ENCODE results near the gene PEX10.

PEX10 gene

GRCh38 chr1:2380816-2381591 lies 31.4 kb downstream of the PEX10 start:
- no peak overlapping the region for H3K4me3 ChIP-seq (ENCODE audit: low read depth, low read length)
- H3K36me3 ChIP-seq (ENCODE audit: insufficient read depth, low read length): no peaks in the 10 kb centered on the region
- H3K27me3 ChIP-seq (ENCODE audit: insufficient read depth, low read length): no peaks in the 10 kb centered on the region
- H2AFZ ChIP-seq (ENCODE audit: low read length, unreplicated experiment): no peak overlapping the region
- no peaks in the 10 kb centered on the region for H3K79me2 ChIP-seq (ENCODE audit: control insufficient read depth, insufficient read depth, low read length, unreplicated experiment)
- no peak overlapping the region for H3K27ac ChIP-seq (ENCODE audit: low read depth, low read length)
- H3K4me1 ChIP-seq (ENCODE audit: control insufficient read depth, insufficient read depth, low read length, unreplicated experiment): no peaks in the 10 kb centered on the region

GRCh38 chr1:2379733-2380404 lies 32.5 kb downstream of the PEX10 start:
- Histone ChIP-seq H3K79me2 (ENCODE audit: control insufficient read depth, insufficient read depth, low read length, unreplicated experiment) (no peaks in the 10 kb centered on the region), H3K4me3 (ENCODE audit: low read depth, low read length) (no peak overlapping the region), H3K4me1 (ENCODE audit: control insufficient read depth, insufficient read depth, low read length, unreplicated experiment) (no peaks in the 10 kb centered on the region), H2AFZ (ENCODE audit: low read length, unreplicated experiment) (no peak overlapping the region), H3K27me3 (ENCODE audit: insufficient read depth, low read length) (no peaks in the 10 kb centered on the region), H3K27ac (ENCODE audit: low read depth, low read length) (no peak overlapping the region), H3K36me3 (ENCODE audit: insufficient read depth, low read length) (no peaks in the 10 kb centered on the region)

DNA sequence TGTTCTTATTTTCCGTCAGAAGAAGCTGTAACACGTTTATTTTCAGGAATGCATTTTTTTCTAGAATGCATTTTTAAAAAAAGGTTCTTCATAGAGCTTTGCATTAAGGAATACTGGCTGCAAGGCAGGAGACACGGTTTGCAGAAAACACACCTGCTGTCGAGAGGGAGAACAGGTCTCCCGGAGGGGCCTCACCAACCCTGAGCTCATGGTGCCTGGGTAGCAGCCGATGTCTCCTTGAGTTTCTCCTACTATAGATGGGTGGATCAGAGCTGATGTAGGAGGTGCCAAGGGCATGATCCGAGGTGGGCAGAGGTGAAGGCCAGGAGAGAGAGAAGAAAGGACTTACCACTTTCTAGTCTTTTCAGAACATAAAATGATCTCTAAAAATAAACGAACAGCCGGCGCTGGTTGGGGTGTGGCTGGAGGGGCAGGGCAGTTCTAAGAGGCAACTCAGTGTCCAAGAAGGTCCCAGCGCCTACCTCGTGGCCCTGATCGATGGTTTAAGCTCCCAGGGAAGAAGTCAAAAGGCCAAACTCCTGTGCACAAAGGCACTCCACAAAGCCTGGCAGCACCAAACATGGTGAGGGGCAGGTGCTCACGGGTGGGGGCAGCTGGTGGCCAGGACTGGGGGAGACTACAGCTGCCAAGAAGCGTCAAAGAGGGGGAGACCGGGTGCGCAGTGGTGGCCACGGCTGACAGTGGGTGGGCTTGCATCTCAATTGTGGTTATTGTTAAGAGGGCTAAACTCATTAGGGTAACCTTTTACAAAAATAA lies 33.2 kb downstream of the PEX10 start:
- no peaks in the 10 kb centered on the region for H3K27me3 ChIP-seq (ENCODE audit: insufficient read depth, low read length)
- H3K36me3 ChIP-seq (ENCODE audit: insufficient read depth, low read length): no peaks in the 10 kb centered on the region
- H3K4me3 ChIP-seq (ENCODE audit: low read depth, low read length): no peak overlapping the region
- H3K27ac ChIP-seq (ENCODE audit: low read depth, low read length): no peak overlapping the region
- H3K79me2 ChIP-seq (ENCODE audit: control insufficient read depth, insufficient read depth, low read length, unreplicated experiment): no peaks in the 10 kb centered on the region
- no peak overlapping the region for H2AFZ ChIP-seq (ENCODE audit: low read length, unreplicated experiment)
- no peaks in the 10 kb centered on the region for H3K4me1 ChIP-seq (ENCODE audit: control insufficient read depth, insufficient read depth, low read length, unreplicated experiment)

- no peaks in the 10 kb centered on the region for H3K4me1 ChIP-seq (ENCODE audit: control insufficient read depth, insufficient read depth, low read length, unreplicated experiment)
- no peak overlapping the region for H2AFZ ChIP-seq (ENCODE audit: low read length, unreplicated experiment)
- no peak overlapping the region for H3K4me3 ChIP-seq (ENCODE audit: low read depth, low read length)
- no peaks in the 10 kb centered on the region for H3K79me2 ChIP-seq (ENCODE audit: control insufficient read depth, insufficient read depth, low read length, unreplicated experiment)
- H3K36me3 ChIP-seq (ENCODE audit: insufficient read depth, low read length): no peaks in the 10 kb centered on the region
- no peaks in the 10 kb centered on the region for H3K27me3 ChIP-seq (ENCODE audit: insufficient read depth, low read length)
- no peak overlapping the region for H3K27ac ChIP-seq (ENCODE audit: low read depth, low read length)
Observed at GRCh38 chr1:2378441-2378851, 33.9 kb downstream of the PEX10 start.

- H3K27me3 ChIP-seq (ENCODE audit: insufficient read depth, low read length): no peaks in the 10 kb centered on the region
- no peak overlapping the region for H3K27ac ChIP-seq (ENCODE audit: low read depth, low read length)
- no peak overlapping the region for H2AFZ ChIP-seq (ENCODE audit: low read length, unreplicated experiment)
- no peaks in the 10 kb centered on the region for H3K36me3 ChIP-seq (ENCODE audit: insufficient read depth, low read length)
- H3K4me1 ChIP-seq (ENCODE audit: control insufficient read depth, insufficient read depth, low read length, unreplicated experiment): no peaks in the 10 kb centered on the region
- H3K4me3 ChIP-seq (ENCODE audit: low read depth, low read length): no peak overlapping the region
- H3K79me2 ChIP-seq (ENCODE audit: control insufficient read depth, insufficient read depth, low read length, unreplicated experiment): no peaks in the 10 kb centered on the region
Observed at GRCh38 chr1:2377751-2378440, 34.5 kb downstream of the PEX10 start.

DNA sequence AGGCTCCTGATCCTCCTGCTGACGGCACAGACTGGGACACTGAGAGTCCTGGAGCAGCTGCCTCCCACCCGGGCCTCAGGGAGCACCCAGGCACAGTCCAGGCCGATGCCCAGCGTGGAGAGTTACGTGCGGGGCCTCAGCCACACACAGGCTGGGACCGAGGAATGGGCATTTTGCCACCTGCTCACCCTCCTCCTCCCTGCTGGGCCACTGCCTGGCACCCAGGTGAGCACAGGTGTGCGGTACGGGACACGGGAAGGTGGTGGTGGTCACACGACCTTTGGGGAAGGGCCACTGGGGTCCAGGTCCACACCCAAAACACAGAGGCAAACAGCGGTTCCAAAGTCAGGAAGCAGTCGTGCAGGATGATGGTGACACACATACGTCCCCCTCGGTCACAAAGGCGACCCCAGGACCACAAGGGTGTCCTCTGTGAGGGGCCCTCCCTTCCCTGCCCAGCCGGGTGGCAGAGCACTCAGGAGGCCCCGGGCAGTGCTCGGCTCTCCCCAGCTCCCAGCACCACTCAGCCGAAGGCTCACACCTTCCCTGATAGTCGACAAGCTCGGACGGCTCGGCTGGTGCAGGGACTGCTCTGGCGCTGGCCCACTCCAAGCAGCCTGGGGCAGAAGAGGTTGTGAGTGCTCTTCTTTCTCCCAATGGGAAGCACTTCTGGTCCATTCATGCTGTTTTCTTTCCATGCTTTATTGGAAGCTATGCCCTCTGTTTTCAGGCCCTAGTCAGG lies 35.3 kb downstream of the PEX10 start:
- H3K36me3 ChIP-seq (ENCODE audit: insufficient read depth, low read length): no peaks in the 10 kb centered on the region
- no peaks in the 10 kb centered on the region for H3K79me2 ChIP-seq (ENCODE audit: control insufficient read depth, insufficient read depth, low read length, unreplicated experiment)
- H2AFZ ChIP-seq (ENCODE audit: low read length, unreplicated experiment): no peak overlapping the region
- no peaks in the 10 kb centered on the region for H3K27me3 ChIP-seq (ENCODE audit: insufficient read depth, low read length)
- no peaks in the 10 kb centered on the region for H3K4me1 ChIP-seq (ENCODE audit: control insufficient read depth, insufficient read depth, low read length, unreplicated experiment)
- no peak overlapping the region for H3K27ac ChIP-seq (ENCODE audit: low read depth, low read length)
- no peak overlapping the region for H3K4me3 ChIP-seq (ENCODE audit: low read depth, low read length)

- H3K27ac ChIP-seq (ENCODE audit: low read depth, low read length): no peak overlapping the region
- no peak overlapping the region for H3K4me3 ChIP-seq (ENCODE audit: low read depth, low read length)
- no peaks in the 10 kb centered on the region for H3K4me1 ChIP-seq (ENCODE audit: control insufficient read depth, insufficient read depth, low read length, unreplicated experiment)
- no peaks in the 10 kb centered on the region for H3K36me3 ChIP-seq (ENCODE audit: insufficient read depth, low read length)
- H3K79me2 ChIP-seq (ENCODE audit: control insufficient read depth, insufficient read depth, low read length, unreplicated experiment): no peaks in the 10 kb centered on the region
- no peak overlapping the region for H2AFZ ChIP-seq (ENCODE audit: low read length, unreplicated experiment)
- no peaks in the 10 kb centered on the region for H3K27me3 ChIP-seq (ENCODE audit: insufficient read depth, low read length)
Observed at GRCh38 chr1:2376261-2376741, 36.1 kb downstream of the PEX10 start.

- Histone ChIP-seq H3K27me3 (ENCODE audit: insufficient read depth, low read length) (no peaks in the 10 kb centered on the region), H2AFZ (ENCODE audit: low read length, unreplicated experiment) (no peak overlapping the region), H3K27ac (ENCODE audit: low read depth, low read length) (no peak overlapping the region), H3K79me2 (ENCODE audit: control insufficient read depth, insufficient read depth, low read length, unreplicated experiment) (no peaks in the 10 kb centered on the region), H3K36me3 (ENCODE audit: insufficient read depth, low read length) (no peaks in the 10 kb centered on the region), H3K4me3 (ENCODE audit: low read depth, low read length) (no peak overlapping the region), H3K4me1 (ENCODE audit: control insufficient read depth, insufficient read depth, low read length, unreplicated experiment) (no peaks in the 10 kb centered on the region)
Observed at GRCh38 chr1:2375923-2376260, 36.5 kb downstream of the PEX10 start.

- Histone ChIP-seq H3K36me3 (ENCODE audit: insufficient read depth, low read length) (no peaks in the 10 kb centered on the region), H3K4me1 (ENCODE audit: control insufficient read depth, insufficient read depth, low read length, unreplicated experiment) (no peaks in the 10 kb centered on the region), H3K4me3 (ENCODE audit: low read depth, low read length) (no peak overlapping the region), H3K27me3 (ENCODE audit: insufficient read depth, low read length) (no peaks in the 10 kb centered on the region), H2AFZ (ENCODE audit: low read length, unreplicated experiment) (no peak overlapping the region), H3K79me2 (ENCODE audit: control insufficient read depth, insufficient read depth, low read length, unreplicated experiment) (no peaks in the 10 kb centered on the region), H3K27ac (ENCODE audit: low read depth, low read length) (no peak overlapping the region)
Observed at GRCh38 chr1:2375246-2375922, 37.0 kb downstream of the PEX10 start.

Measured in ACC112 (cell line).